Stomach smooth muscle (tissue), 2 donors: ENCODE results near the gene ADORA2A.

Experiments
- H3K27ac ChIP-seq: one replicate; pipeline ENCODE4 v1.7.0; 2013; ENCODE audit warnings: mild to moderate bottlenecking, low read length, inconsistent platforms
- H3K27me3 ChIP-seq, 2 donors: one replicate each; pipeline ENCODE4 v1.7.0; 2013; ENCODE audit warnings: low read length in 2 of 2; ENCODE audit not compliant: insufficient read depth in 2 of 2, control insufficient read depth in 1 of 2
- H3K36me3 ChIP-seq, 2 donors: one replicate each; pipeline ENCODE4 v1.7.0; 2013; ENCODE audit warnings: low read length in 2 of 2; ENCODE audit not compliant: control insufficient read depth in 2 of 2, insufficient read depth in 2 of 2
- H3K4me1 ChIP-seq: one replicate; pipeline ENCODE4 v1.7.0; 2013; ENCODE audit warnings: low read length; ENCODE audit not compliant: control insufficient read depth, insufficient read depth
- H3K4me3 ChIP-seq, 2 donors: one replicate each; pipeline ENCODE4 v1.7.0; 2013; ENCODE audit warnings: low read length in 2 of 2
- H3K9ac ChIP-seq, 2 donors: one replicate each; pipeline ENCODE4 v1.7.0; 2013; ENCODE audit warnings: low read length in 2 of 2, mild to moderate bottlenecking in 1 of 2
- H3K9me3 ChIP-seq, 2 donors: one replicate each; pipeline ENCODE4 v1.7.0; 2013; ENCODE audit warnings: low read length in 2 of 2; ENCODE audit not compliant: control insufficient read depth in 2 of 2
- donor health status: healthy.
- donor health status: Pancreatic carcinoma.

The ADORA2A gene

GRCh38 chr22:24392218-24392931 lies 35.0 kb upstream of the ADORA2A start:
- Histone ChIP-seq H3K4me1 (peaks cover 5% of the 10 kb centered on the region), H3K9me3 (no peaks in the 10 kb centered on the region), H3K27ac (peak overlapping the region; percentile 31)

GRCh38 chr22:24393012-24393559 lies 34.3 kb upstream of the ADORA2A start:
- Histone ChIP-seq H3K36me3 (peaks cover 13 to 20% of the 10 kb centered on the region in 2 donors), H3K9me3 (no peaks in the 10 kb centered on the region), H3K9ac (no peak overlapping the region), H3K27ac (no peak overlapping the region), H3K27me3 (no peaks in the 10 kb centered on the region), H3K4me1 (peaks cover 5% of the 10 kb centered on the region), H3K4me3 (no peak overlapping the region)

More at GRCh38 chr22:24392218-24392931, 35.0 kb upstream of the ADORA2A start:
- Histone ChIP-seq H3K36me3 (peaks cover 13 to 15% of the 10 kb centered on the region in 2 donors), H3K4me3 (no peak overlapping the region), H3K27me3 (no peaks in the 10 kb centered on the region), H3K9ac (no peak overlapping the region)

GRCh38 chr22:24393848-24394247 lies 33.6 kb upstream of the ADORA2A start:
- H3K27ac ChIP-seq: no peak overlapping the region
- H3K9me3 ChIP-seq: no peaks in the 10 kb centered on the region
- no peak overlapping the region for H3K9ac ChIP-seq
- no peak overlapping the region for H3K4me3 ChIP-seq
- H3K36me3 ChIP-seq: peaks cover 20 to 26% of the 10 kb centered on the region in 2 donors
- no peaks in the 10 kb centered on the region for H3K27me3 ChIP-seq
- H3K4me1 ChIP-seq: peaks cover 5% of the 10 kb centered on the region

GRCh38 chr22:24394254-24394653 lies 33.1 kb upstream of the ADORA2A start:
- H3K27me3 ChIP-seq: no peaks in the 10 kb centered on the region
- H3K4me1 ChIP-seq: peaks cover 5% of the 10 kb centered on the region
- no peak overlapping the region for H3K9ac ChIP-seq
- H3K9me3 ChIP-seq: no peaks in the 10 kb centered on the region
- peaks cover 20 to 26% of the 10 kb centered on the region in 2 donors for H3K36me3 ChIP-seq
- no peak overlapping the region for H3K4me3 ChIP-seq
- H3K27ac ChIP-seq: no peak overlapping the region

GRCh38 chr22:24398409-24398808 lies 29.0 kb upstream of the ADORA2A start:
- Histone ChIP-seq H3K36me3 (peaks cover 23 to 25% of the 10 kb centered on the region in 2 donors), H3K27me3 (no peaks in the 10 kb centered on the region), H3K9me3 (no peaks in the 10 kb centered on the region), H3K27ac (no peak overlapping the region), H3K9ac (no peak overlapping the region), H3K4me1 (peaks cover 19% of the 10 kb centered on the region), H3K4me3 (no peak overlapping the region)

GRCh38 chr22:24400034-24400725 lies 27.2 kb upstream of the ADORA2A start:
- Histone ChIP-seq H3K9me3 (no peaks in the 10 kb centered on the region), H3K4me1 (peaks cover 26% of the 10 kb centered on the region), H3K27ac (no peak overlapping the region)

GRCh38 chr22:24400726-24401596 lies 26.4 kb upstream of the ADORA2A start:
- no peaks in the 10 kb centered on the region for H3K27me3 ChIP-seq
- peaks cover 26% of the 10 kb centered on the region for H3K4me1 ChIP-seq
- peaks cover 19 to 24% of the 10 kb centered on the region in 2 donors for H3K36me3 ChIP-seq
- H3K9ac ChIP-seq: no peak overlapping the region
- H3K9me3 ChIP-seq: no peaks in the 10 kb centered on the region
- H3K4me3 ChIP-seq: no peak overlapping the region
- H3K27ac ChIP-seq: no peak overlapping the region

More at GRCh38 chr22:24400034-24400725, 27.2 kb upstream of the ADORA2A start:
- H3K9ac ChIP-seq: no peak overlapping the region
- H3K36me3 ChIP-seq: peaks cover 21 to 26% of the 10 kb centered on the region in 2 donors
- no peak overlapping the region for H3K4me3 ChIP-seq
- H3K27me3 ChIP-seq: no peaks in the 10 kb centered on the region

- no peak overlapping the region for H3K27ac ChIP-seq
- H3K4me1 ChIP-seq: peaks cover 26% of the 10 kb centered on the region
- H3K9ac ChIP-seq: no peak overlapping the region
- H3K36me3 ChIP-seq: peaks cover 14 to 21% of the 10 kb centered on the region in 2 donors
- no peaks in the 10 kb centered on the region for H3K9me3 ChIP-seq
- no peaks in the 10 kb centered on the region for H3K27me3 ChIP-seq
- H3K4me3 ChIP-seq: peak overlapping the region in 1 of 2 donors; percentile 29
These were observed 25.4 kb upstream of the ADORA2A start for GRCh38 chr22:24401931-24402367.

- Histone ChIP-seq H3K4me3 (peak overlapping the region in 1 of 2 donors; percentile 29), H3K36me3 (peaks cover 12 to 16% of the 10 kb centered on the region in 2 donors), H3K4me1 (peaks cover 28% of the 10 kb centered on the region), H3K9ac (no peak overlapping the region), H3K9me3 (no peaks in the 10 kb centered on the region), H3K27me3 (no peaks in the 10 kb centered on the region), H3K27ac (no peak overlapping the region)
These were observed 24.8 kb upstream of the ADORA2A start for GRCh38 chr22:24402460-24403192.

GRCh38 chr22:24403346-24403745 lies 24.1 kb upstream of the ADORA2A start:
- H3K27ac ChIP-seq: no peak overlapping the region
- no peak overlapping the region for H3K9ac ChIP-seq
- peaks cover 9 to 12% of the 10 kb centered on the region in 2 donors for H3K36me3 ChIP-seq
- H3K4me1 ChIP-seq: peaks cover 32% of the 10 kb centered on the region
- no peaks in the 10 kb centered on the region for H3K9me3 ChIP-seq
- no peaks in the 10 kb centered on the region for H3K27me3 ChIP-seq
- H3K4me3 ChIP-seq: no peak overlapping the region
